GM18502 (cell line): ENCODE measurements around the gene RHOF.
"Not testable (repeated sequence)": the region's sequence is repeated elsewhere in the genome, so short reads cannot be mapped to it uniquely, and the experiment has no call there.

Source experiments
- ATAC-seq: cut with Tn5 transposase; IDR thresholded peaks from one replicate; pipeline ENCODE4 v1.9.1; 2021; ENCODE audit warnings: mild to moderate bottlenecking; ENCODE audit not compliant: unreplicated experiment, poor library complexity

RHOF gene

DNA sequence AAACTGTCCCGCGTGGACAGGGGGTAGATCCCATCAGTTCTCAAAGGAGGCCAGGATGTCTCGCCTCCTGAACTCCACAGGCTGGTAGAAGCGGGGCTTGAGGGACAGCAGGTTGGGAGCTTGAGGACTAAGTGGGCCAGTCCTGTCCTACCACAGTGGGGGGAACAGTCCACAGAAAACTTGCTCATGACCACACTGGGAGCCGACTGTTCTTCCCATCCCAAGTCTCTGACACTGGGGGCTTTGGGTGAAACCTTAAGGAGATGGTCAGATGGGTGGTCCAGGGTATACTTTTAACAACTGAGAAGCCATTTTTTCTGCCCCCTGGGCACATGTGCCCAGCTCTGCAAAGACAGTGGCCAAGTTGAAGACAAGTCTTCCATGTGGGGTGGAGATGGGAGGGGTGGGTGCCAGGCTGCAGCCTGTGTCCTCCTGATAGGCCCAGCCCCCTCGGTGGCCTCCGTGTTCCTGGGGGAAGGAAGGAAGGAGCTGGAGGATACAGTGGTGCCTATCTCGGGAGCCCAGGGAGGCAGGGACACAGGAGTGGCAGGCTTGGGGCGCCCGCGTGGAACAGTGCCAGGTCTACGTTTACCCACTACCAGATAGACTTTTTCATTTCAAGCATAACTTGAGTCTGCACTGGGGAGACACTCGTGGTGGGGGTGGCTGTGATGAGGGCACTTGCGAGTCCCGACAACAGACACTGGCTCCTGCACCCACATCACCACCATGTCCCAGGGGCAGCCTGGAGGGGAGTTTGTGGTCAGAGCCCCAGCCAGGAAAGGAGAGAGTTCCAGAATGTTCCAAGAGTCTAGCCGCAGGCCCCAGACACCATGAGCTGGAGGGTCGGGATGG, 14.7 kb downstream of the RHOF start:
- ATAC-seq = no peak

DNA sequence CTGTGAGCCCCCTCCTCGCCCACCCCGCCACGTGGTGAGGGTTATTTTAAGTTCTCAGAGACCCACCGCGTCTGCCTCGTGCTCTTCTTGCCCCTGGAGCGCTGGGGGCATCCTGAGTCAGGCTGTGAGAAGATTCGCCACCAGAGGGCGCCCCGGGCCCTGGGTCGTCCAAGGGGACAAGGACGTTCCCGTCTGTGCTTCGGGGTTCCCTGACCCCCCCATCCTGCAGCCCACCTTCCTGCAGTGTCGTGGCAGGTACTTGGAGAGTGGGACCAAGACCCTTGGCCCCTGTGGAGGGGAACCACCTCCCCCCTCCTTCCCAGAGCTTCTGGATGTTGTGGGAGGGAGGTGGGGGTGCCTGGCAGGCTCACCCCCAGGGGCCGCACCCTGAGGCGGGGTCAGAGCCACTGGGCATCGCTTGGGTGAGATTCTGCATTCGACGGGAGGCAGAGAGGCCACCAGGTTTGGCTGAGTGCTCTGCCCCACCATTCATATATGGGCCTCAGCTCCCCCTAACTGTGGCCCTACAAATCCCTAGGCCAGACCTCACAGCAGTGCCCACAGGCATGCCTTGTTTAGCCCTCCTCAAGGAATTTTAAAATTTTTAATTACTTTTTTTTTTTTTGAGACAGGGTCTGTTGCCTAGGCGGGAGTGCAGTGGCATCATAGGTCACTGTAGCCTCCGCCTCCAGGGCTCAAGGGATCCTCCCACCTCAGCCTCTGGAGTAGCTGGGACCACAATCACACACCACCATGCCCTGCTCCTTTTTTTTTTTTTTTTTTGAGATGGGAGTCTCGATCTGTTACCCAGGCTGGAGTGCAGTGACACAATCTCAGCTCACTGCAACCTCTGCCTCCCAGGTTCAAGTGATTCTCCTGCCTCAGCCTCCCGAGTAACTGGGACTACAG, 17.0 kb downstream of the RHOF start:
- no peak for ATAC-seq

DNA sequence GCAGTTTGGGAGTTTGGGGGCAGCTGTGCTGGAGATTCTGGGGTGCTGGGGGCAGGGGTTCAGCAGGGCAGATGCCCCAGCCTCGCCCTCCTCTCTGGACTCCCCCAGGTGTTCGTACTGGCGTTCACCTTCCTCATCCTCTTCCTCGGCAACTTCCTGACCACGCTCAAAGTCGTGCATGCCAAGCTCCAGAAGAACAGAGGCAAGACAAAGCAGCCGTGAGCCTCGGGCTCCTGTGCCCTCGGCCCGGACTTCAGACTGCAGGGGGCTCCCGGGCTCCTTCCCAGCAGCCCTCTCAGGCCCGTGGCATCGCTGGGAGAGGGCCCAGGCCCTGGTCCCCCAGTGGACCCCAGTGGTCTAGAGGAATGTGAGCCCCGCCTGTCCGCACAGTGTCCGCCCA, 18.0 kb downstream of the RHOF start:
- no peak for ATAC-seq

DNA sequence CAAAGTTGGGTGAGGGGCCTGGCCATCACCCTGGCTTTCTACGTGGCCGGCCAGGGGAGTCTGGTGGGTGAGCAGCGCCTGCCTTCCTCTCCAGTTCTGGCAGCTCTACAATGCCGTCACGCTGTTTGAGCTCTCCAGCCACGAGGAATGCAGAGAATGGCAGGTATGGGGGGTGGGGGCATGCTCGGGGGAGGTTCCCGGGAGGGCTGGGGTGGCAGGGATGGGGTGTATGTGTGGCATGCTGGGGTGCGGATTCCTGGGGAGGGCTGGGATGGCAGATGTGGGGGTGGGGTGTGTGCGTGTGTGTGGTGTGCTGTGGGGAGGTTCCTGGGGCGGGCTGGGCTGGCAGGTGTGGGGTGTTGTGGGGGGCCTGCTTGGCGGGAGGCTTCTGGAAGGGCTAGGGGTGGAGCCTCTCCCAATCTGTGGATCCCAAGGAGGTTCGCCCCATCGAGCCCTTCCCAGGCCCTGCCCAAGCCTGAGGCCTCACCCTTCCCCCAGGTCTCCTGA, 18.5 kb downstream of the RHOF start:
- no peak for ATAC-seq

DNA sequence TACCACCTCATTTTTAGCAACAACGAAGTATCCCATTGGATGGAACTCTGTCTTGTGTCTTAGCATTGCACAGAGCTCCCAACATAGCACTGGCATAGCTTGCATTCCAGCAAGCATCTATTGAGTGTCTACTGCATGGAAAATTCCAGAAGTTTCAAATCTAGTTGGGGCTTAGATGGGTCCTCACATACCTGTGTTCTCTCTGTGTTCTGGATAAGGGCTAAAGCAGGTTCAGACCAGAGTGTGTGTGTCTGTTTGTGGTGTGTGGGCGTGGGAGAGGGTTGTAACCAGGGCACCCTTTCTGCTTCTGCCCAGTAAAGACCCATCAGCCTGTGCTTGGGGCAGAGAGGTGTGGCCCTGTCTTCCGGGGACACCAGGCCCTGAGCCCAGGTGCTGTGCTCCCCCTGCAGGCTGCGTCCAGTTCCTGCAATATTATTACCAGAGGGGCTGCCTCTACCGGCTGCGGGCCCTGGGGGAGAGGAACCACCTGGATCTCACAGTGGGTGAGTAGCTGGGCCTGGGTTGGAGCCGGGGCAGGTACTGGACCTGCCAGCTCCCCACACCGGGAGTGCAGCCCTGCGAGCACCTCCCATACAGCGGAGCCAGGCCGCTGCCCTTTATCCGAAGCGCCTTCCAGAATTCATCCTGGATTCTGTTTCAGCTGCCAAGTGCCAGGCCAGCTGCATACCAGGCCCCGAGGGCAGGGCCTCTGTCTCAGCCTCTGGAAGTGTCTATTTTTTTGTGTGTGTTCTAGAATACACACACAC, 20.3 kb downstream of the RHOF start:
- ATAC-seq = peak; percentile 83

DNA sequence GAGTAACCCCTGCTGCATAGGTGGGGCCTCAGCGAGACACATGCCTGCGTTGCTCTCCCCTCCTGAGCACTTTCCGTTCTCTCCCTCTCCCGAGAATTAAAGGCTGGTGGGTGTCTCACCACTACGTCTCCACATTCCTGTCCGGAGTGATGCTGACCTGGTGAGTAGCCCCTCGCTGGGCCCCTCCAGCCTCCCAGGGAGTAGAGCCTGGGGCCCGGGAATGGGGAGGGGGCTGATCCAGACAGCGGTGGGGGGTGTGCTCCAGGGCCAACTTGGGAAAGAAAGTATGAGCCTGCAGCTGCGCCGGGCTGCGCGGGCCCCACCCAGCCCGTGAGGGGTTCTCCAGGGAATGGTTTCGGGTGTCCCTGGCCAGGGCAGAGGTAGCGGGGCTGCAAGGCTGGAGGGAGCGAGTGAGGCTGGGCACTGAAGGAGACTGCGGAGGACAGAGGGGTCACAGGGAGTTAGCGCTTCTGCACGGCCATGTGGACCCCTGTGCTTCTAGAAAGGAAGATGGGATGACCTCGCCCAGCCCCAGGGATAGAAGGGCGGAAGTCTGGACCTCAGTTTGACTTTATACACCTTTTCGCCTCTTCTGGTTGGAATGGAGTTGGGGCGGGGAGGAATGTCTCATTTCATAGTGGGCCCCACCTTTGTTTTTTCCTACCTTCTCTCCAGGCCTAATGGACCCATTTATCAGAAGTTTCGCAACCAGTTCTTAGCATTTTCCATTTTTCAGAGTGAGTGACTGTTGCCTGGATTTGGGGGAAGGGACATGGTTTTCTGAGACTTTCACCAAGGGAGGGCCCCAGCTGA, 22.5 kb downstream of the RHOF start:
- no peak for ATAC-seq

DNA sequence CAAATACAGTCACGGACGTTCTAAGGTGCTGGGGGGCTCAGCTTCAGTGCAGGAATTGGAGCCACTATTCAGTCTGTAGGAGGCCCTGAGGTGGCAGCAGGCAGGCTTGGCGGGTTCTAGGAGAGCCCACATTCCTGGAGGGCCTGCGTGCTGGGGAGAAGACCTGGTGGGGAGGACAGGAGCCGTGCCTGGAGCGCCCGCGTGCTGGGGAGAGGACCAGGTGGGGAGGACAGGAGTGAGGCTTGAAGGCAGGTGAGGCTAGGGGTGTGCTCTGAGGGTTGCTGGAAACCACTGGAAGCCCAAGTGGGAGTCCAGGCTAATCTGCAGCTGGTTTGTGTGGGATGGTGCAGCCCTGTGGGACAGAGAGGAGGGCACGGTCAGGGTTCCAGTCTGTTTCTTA, 23.1 kb downstream of the RHOF start:
- ATAC-seq = no peak

DNA sequence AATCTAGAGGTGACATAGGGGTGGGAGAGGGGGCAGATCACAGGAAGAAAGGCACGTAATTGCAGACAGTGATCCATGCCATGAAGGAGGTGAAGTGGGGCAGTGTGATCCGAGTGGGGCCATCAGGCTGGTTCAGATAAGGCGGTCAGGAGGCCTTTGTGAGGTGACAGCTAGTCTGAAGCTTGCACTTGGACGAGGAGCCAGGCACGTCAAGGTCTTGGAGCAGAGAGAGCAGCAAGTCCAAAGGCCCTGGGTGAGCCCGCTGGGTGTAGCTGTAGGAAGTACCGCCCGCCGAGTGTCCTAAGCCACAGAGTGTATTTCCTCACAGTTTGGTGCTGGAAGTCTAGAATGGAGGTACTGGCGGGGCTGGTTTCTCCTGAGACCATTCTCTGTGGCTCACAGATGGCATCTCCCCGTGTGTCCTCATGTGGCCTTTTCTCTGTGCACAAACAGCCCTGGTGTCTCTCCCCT, 23.6 kb downstream of the RHOF start:
- no peak for ATAC-seq

DNA sequence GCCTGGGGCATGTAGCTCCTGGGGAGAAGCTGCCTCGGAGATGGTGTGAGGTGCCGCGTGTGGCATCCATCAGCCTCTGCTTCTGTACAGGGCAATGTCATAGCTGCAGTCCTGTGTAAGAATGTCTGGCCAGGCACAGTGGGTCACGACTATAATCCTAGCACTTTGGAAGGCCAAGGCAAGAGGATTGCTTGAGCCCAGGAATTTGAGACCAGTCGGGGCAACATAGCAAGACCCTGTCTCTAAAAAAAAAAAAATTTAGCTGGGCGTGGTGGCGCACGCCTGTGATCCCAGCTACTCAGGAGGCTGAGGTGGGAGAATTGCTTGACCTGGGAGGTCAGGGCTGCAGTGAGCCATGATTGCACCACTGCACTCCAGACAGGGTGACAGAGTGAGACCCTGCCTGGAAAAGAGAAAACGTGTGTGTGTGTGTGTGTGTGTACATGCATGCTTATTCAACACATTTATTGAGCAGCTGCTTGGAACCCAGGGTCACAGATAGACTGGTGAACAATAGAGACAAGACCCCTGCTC, 24.1 kb downstream of the RHOF start:
- ATAC-seq = no peak

DNA sequence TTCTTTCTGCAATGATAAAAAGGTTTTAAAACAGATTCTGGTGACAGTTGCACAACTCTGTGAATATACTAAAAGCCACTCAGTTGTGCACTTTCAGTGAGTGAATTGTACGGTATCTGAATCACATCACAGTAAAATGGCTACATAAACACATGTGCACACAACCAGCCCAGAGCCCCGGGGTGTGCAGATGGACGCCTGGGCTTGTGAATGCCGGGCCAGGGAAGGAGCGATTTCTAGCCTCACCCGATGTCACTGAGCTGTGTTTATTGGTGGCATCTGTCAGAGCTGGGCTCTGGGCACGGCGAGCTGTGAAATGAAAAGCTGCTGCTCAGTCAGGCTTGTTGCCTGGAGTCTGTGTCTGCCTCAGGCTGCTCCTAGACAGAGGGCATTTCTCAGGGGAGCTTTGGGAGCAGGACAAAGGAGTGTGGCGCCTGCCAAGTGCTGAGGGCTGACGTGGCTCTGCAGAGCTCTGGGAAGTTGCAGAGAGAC, 25.9 kb downstream of the RHOF start:
- no peak for ATAC-seq

DNA sequence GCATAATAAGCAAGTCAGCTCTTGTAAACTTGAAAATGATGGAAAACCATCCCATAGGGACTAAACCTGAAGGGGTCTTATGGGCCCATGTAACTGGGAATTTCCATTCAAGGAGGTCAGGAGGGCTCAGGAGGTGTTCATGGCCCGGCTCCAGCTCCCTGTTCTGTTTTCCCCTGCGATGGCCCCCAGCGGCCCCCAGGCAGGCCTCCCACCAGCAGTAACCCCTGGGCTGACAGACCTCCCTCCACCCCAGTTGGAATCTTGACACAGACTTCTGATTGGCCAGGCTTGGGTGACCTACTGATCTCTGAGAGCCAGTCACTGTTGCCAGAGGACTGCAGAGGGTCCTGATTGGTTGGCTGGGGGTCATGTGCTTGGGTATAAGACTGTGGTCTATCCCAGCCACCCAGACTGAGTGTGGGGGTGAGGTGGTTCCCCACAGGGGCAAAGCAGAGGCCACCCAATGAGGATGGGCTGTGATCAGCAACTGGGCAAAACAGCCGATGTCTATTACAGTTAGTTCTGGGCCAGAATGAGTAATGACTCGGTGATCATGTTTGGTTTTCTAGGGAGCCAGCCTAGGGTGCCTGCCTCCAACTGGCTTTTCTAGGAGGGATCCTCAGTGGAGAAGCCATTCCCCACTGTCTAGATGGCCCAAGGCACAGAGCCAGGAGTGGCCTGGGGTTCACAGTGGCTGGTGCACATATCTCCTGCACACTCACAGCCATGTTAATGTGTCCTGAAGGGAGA, 27.0 kb downstream of the RHOF start:
- no peak for ATAC-seq

DNA sequence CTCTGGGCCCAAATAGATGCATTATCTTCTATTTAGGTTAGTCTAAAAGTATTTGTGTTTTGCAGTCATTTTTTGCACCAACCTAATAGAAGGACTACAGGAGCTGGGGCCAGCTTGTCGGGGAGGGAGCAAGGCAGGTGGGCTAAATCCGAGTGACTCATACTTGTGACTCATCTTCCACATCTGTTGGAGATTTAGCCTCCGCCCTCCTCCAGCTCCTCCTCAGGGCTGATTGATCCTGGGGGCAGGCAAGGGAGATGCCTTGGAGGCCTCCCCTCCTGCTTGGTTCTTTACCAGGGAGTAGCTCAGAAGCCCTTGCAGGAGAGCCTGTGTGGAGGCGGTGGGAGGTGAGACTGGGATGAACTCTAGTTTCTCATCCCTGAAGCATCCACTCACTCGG, 27.9 kb downstream of the RHOF start:
- no peak for ATAC-seq

DNA sequence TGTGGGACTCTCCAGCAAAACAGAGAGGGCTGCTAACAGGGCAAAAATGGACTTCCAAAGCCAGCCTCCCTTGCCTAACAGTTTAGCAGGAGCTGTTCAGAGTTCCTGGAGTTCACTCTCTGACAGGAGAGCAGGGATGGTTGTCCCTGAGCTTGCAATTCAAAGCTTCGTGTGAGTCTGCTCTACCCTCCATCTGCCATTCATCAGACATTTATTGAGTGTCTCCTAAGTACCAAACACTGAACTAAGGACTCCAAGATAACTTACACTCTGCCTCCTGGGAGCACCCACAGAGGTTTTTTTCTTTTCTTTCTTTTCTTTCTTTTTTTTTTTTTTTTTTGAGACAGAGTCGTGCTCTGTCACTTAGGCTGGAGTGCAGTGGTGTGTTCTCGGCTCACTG, 28.7 kb downstream of the RHOF start:
- no peak for ATAC-seq

DNA sequence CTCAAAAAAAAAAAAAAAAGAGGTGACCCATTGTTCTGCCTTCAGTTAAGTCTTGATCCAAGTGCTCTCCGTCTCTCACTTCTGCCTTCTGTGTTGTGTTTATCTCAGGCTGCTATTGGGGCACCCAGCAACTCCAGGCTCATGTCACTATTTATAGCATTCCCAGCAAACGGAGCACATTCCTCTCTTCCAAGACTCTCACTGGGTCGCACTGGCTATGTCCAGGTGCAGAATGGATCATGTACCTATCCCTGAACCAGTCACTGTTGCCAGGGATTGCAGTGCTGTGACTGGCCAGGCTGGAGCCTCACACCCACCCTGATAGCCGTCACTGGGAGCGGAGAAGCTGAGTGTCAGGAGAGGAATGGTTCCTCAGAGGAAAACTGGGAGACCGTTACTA, 31.2 kb downstream of the RHOF start:
- no peak for ATAC-seq

DNA sequence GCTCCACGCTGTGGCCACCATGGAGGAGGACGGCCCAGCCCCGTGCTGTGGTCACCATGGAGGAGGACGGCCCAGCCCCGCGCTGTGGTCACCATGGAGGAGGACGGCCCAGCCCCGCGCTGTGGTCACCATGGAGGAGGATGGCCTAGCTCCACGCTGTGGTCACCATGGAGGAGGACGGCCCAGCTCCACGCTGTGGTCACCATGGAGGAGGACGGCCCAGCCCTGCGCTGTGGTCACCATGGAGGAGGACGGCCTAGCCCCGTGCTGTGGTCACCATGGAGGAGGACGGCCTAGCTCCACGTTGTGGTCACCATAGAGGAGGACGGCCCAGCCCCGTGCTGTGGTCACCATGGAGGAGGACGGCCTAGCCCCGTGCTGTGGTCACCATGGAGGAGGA, 35.0 kb downstream of the RHOF start:
- ATAC-seq = not testable (repeated sequence)

DNA sequence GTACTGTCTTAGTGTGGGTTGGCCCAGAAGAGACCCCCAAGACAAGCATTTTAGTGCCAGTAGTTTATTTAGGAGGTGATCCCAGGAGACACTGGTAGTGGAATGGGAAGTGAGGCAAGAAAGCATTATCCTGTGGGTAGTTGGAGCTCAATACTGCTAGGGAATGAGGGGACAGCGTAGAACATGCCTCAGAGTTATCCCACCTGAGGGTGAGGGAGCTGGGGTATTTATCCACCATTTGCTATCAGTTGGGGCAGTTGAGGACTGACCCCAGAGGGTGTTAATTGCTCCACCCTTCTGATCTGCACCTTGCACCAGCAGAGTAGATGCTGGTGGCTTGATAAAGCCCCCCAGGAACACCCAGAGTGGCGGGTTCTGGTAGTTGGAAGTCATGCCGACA, 37.9 kb downstream of the RHOF start:
- no peak for ATAC-seq

DNA sequence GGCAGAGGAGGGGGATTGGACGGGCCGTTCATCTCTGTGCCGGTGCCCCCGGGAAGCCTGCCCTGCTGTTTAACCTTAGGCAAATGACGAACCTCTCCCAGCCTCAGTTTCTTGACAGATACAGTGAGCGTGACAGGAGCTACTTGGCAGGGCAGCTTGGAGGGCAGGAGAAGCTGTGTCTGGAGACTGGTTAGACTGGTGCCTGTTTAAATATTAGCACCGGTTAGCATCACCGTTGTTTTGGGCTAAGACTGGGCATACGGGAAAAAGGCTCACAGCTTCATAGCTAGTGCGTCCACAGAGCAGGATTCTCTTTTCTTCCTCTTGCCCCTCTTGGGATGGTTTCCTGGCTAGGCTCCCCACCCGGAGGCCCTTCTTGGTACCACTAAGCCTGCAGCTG, 38.7 kb downstream of the RHOF start:
- ATAC-seq = no peak

DNA sequence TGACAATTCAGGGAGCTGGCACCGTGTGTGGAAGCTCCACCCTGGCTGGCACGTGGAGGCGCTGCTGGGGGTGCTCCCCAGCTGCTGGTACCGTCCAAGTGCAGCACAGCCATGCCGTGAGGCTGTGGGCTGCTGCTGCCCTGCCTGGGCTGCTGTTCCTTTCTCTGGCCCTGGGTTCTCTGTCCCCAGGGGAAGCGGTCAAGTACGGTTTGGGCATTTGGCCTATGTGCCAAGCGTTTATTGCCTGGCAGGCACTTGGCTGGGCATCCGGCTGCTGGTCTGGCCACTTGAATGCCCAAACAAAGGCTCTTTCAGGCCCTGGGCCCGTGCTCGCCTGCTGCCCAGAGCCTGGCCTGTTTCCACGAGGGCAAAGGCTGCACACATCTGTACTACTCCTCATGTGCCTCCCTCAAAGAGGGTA, 39.6 kb downstream of the RHOF start:
- ATAC-seq = no peak
